Endothelial cell (in vitro differentiated cells): ENCODE data around the gene PDE4D. TPM values are rescaled to one million over a fixed set of nuclear protein-coding genes. Genes with fewer than 3 reads are reported as not detected.

Experiments used
- DNase-seq: peaks from one replicate; pipeline ENCODE4 v3.0.0; 2021; ENCODE audit warnings: low spot score
- H3K27ac Mint-ChIP-seq: one replicate; pipeline ENCODE4 v1.8.0; 2021; ENCODE audit warnings: mixed read lengths, inconsistent platforms; ENCODE audit not compliant: unreplicated experiment
- H3K27me3 Mint-ChIP-seq: one replicate; pipeline ENCODE4 v1.8.0; 2021; ENCODE audit warnings: mild to moderate bottlenecking, moderate library complexity, mixed read lengths, inconsistent platforms; ENCODE audit not compliant: unreplicated experiment
- H3K36me3 Mint-ChIP-seq: one replicate; pipeline ENCODE4 v1.8.0; 2021; ENCODE audit warnings: mild to moderate bottlenecking, low read depth, mixed read lengths, inconsistent platforms; ENCODE audit not compliant: unreplicated experiment
- H3K4me1 Mint-ChIP-seq: one replicate; pipeline ENCODE4 v1.8.0; 2021; ENCODE audit warnings: mild to moderate bottlenecking, mixed read lengths, inconsistent platforms; ENCODE audit not compliant: unreplicated experiment
- H3K4me3 Mint-ChIP-seq: one replicate; pipeline ENCODE4 v1.8.0; 2021; ENCODE audit warnings: mild to moderate bottlenecking, mixed read lengths, inconsistent platforms; ENCODE audit not compliant: unreplicated experiment
- H3K9me3 Mint-ChIP-seq: one replicate; pipeline ENCODE4 v1.8.0; 2021; ENCODE audit warnings: mixed read lengths, inconsistent platforms; ENCODE audit not compliant: unreplicated experiment
- CTCF ChIP-seq: fragments of 200-600 bp; sonication (generic); IDR thresholded peaks from one replicate; pipeline ENCODE4 v1.5.0; 2021; ENCODE audit warnings: antibody characterized with exemption; ENCODE audit not compliant: unreplicated experiment
- total RNA-seq: library from RNA; stranded (reverse); fragmentation: NEBNext Ultra II Directional; extraction: Animal tissue kit (Norgen Biotek cat#: 25700); gene quantifications from one replicate; pipeline ENCODE4 v1.2.1, GENCODE V29; 2021; ENCODE audit not compliant: unreplicated experiment

PDE4D gene
- total RNA-seq, 1 donor from 2014 or later = 9.4 TPM

GRCh38 chr5:59487068-59487686 is 406.3 kb downstream of the PDE4D start:
- DNase-seq = no peak
- Mint-ChIP-seq H3K9me3 (no peaks in the 10 kb centered on the region), H3K27ac (no peak overlapping the region), H3K27me3 (no peaks in the 10 kb centered on the region), H3K4me3 (no peak overlapping the region), H3K36me3 (no peaks in the 10 kb centered on the region), H3K4me1 (peaks cover 7% of the 10 kb centered on the region)
- no peak for TF ChIP-seq CTCF

- H3K27me3 Mint-ChIP-seq = no peaks in the 10 kb centered on the region
- H3K4me1 Mint-ChIP-seq = peaks cover 7% of the 10 kb centered on the region
- no peak overlapping the region for H3K27ac Mint-ChIP-seq
- no peaks in the 10 kb centered on the region for H3K36me3 Mint-ChIP-seq
- no peak for DNase-seq
- H3K4me3 Mint-ChIP-seq = no peak overlapping the region
- H3K9me3 Mint-ChIP-seq = no peaks in the 10 kb centered on the region
- no peak for TF ChIP-seq CTCF
Observed at GRCh38 chr5:59486508-59486907, 407.0 kb downstream of the PDE4D start.

GRCh38 chr5:59485629-59486439 is 407.7 kb downstream of the PDE4D start:
- DNase-seq = no peak
- Mint-ChIP-seq H3K27ac (no peak overlapping the region), H3K4me1 (peaks cover 7% of the 10 kb centered on the region)

GRCh38 chr5:59485107-59485506 is 408.4 kb downstream of the PDE4D start:
- no peaks in the 10 kb centered on the region for H3K27me3 Mint-ChIP-seq
- H3K4me1 Mint-ChIP-seq = peaks cover 7% of the 10 kb centered on the region
- H3K9me3 Mint-ChIP-seq = no peaks in the 10 kb centered on the region
- no peak overlapping the region for H3K27ac Mint-ChIP-seq
- no peaks in the 10 kb centered on the region for H3K36me3 Mint-ChIP-seq
- H3K4me3 Mint-ChIP-seq = no peak overlapping the region
- no peak for DNase-seq
- TF ChIP-seq CTCF = no peak

More at GRCh38 chr5:59485629-59486439, 407.7 kb downstream of the PDE4D start:
- no peak for TF ChIP-seq CTCF
- Mint-ChIP-seq H3K4me3 (no peak overlapping the region), H3K27me3 (no peaks in the 10 kb centered on the region), H3K36me3 (no peaks in the 10 kb centered on the region), H3K9me3 (no peaks in the 10 kb centered on the region)

GRCh38 chr5:59484618-59485017 is 408.9 kb downstream of the PDE4D start:
- Mint-ChIP-seq H3K4me3 (no peak overlapping the region), H3K27ac (no peak overlapping the region), H3K4me1 (peaks cover 7% of the 10 kb centered on the region), H3K27me3 (no peaks in the 10 kb centered on the region), H3K36me3 (no peaks in the 10 kb centered on the region), H3K9me3 (no peaks in the 10 kb centered on the region)
- TF ChIP-seq CTCF = no peak
- DNase-seq = no peak
